Stimulated activated CD4-positive, alpha-beta T cell treated with anti-CD3 and anti-CD28 coated beads, Interleukin-1b, Interleukin-23, amount 100 ng/mL, for 1 hour (primary cell): ENCODE measurements around the gene GRM2.

Experiments used
- DNase-seq, 2 donors: peaks; one replicate each; pipeline ENCODE4 v3.0.0-alpha.2; 2020; ENCODE audit warnings: low read depth in 2 of 2

Gene GRM2

DNA sequence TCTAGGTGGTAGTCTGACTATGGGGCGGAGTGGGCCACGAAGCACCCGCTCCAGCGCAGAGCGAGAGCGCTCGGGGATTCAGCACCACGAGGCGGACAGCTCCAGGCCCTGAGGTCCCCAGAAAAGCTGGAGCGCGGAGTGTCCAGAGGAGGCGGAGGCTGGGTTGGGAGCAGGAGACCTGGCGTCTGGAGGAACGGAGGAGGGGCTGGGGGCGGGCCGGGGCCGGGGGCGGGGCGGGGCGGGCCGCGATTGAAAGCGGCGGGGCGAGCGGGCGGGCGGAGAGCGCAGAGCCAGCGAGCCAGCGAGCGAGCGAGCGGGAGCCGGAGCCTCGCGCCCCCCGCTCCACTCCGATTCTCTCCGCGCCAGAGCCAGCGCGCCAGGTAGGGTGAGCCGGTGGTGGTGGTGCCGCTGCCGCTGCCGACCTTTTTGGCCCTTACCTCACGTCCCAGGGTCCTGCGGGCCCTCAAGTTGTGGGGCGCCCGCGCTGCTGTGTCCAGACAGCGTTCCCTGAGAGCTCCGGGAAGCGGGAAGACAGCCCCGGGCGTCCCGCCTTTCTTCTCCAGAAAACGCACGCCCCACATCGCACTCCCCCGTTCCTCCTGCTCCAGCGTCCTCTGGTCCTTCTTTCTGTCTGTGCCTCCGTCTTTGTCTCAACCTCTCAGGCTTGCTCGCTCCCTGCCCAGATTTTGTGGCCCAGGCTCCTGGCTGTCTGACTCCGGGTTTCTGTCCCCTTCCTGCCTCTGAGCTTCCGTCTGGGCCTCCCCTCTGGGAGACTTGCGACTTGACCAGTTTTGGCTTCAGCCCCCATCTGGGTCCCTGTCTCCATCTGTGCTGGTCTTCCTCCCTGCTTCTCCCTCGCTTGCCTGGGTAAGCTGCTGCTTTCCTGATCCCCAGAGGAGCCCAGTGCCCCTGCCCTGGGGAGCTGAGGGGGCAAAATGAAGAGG lies at the start of gene GRM2:
Gene GRM2, plus strand, starts transcription at position 281 of the 944 bp plus-strand sequence. CDS start 1,916 bp downstream, outside the sequence.
- no peak for DNase-seq

DNA sequence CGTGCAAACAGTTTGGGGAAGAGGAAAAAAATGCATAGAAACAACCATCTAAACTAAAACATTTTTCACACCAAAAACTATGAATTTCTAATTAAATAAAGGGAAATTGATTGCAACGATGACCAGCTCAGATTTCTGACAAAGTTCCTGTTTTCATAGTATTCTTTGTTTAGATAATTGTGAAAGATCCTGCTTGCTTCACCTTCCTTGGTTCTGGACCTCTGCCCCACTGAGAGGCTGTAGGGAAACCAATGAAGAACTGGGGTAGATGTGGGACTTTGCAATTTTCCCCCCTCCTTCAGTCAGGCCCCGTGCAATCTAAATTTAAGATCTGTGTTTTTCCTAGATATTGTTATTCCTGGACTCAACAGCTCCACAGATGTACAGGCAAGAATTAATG lies 49.6 kb upstream of the GRM2 start:
- DNase-seq = no peak

DNA sequence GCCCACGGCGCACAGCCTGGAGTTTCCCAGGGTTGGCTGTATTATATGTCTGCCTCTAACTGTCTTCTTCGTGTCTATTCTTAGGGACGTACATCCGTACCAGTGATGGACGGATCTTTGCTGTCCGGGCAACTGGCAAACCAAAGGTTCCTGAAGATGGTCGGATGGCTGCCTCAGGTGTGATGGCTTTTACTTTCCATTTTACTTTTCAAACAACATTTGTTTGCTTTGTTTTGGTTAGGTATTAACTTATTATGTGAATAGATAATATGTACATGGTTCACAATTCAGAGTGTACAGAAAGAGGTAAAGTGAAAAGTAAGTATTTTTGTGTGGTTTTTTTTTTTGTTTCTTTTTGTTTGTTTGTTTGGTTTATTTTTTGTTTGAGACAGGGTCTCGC lies 46.9 kb upstream of the GRM2 start:
- DNase-seq = no peak

DNA sequence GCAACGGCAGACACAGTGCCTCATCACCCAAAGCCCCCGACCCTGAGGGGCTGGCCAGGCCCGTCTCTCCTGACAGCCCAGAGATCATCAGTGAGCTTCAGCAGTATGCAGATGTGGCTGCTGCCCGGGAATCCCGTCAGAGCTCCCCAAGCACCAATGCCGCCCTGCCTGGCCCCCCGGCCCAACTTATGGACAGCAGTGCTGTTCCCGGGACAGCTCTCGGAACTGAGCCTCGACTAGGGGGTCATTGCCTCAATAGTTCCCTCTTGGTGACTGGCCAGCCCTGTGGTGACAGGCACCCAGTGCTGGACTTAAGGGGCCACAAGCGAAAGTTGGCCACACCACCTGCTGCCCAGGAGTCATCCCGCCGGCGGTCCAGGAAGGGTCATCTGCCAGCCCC lies 44.4 kb upstream of the GRM2 start:
- DNase-seq = no peak

DNA sequence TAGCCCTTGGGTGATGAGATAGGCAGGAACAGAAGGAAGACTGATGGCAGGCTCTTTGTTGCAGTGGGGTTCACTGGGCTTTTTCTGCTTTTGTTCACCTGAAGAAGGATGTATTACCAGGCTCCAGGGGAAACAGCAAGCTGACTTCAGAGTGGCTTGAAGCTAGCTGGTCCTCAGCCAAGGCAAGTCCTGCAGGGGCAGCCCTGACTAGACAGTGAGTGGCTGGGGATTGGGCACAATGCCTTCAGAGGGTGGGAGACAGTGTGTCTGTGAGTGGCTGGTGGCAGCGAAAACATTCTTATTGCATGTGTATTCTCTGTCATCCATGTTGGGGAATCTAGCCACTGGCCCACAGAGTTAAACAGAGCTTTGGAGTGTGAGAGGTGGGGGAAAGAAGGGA lies 38.1 kb upstream of the GRM2 start:
- no peak for DNase-seq

DNA sequence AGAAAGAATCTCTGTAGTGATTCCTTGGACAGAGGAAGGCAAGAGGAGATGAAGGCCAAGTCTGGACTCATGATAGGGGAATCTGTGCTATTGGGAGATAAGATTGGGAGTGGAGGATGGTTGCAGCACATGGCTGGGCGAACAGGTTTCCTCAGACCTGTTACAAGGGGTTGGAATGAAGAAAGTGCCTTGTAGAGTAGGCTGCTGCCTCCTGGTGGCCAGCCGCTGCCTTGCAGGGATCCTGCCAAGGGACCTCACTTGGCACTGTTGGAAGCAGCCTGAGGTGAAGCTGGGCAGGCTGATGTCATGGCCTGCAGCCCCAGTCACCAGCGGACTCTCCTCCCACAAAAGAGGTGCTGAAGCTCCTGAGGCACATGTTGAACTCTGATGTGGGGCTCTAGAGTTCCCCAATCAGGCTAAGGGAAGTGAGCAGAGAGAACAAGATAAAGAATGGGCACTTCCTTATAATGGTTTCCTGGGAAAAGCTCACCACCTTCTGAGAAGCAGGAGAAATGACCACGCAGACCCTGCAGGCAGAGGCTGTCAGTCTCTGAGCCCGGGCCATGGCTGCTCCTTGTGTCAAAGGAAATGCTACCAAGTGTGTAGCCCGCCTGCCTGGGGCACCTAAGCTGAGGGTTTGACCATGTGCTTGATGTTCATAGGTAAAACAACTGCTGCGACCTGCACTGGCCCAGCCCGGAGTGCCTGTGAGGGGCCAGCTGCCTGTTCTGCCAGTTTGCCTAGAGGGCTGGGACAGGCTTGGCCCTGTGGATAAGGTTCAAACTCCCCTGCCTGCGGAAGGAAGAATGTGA lies 37.4 kb upstream of the GRM2 start:
- DNase-seq = peak; percentile 48 to 69

DNA sequence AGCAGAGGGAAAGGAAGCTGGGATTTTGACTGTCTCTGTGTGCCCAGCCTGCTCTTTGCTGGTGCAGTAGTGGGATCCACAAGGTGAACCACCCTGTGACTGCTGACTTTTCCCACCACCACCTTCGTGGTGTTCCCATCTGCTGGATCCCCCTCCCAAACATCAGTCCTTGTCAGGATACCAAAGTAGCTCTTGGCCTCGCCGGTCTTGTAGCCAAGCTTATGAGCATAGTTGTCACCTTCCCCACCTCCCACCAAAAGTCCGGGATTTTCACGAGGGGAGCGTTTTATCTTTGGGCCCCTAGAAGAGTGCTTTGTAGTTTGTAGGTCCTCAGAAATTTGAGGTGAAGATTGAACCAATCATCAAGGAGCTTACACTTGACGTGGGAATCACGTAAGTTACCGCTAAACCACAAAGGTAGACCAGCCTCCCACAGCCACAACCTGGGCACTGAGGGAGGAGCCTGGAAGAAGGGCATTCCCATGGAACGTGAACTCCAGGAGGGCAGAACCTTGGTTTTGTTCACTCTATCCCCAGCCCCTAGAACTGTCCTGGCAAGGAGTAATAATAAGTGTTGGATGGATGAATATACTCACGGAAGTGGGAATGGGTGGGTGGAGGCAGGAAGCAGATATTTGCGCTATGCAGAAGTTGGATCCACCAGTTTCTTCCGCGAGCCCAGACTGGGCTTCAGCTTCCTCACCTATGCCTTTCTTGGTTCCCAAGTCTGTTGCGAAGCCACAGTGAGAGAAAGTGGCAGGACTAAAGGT lies 36.6 kb upstream of the GRM2 start:
- no peak for DNase-seq

DNA sequence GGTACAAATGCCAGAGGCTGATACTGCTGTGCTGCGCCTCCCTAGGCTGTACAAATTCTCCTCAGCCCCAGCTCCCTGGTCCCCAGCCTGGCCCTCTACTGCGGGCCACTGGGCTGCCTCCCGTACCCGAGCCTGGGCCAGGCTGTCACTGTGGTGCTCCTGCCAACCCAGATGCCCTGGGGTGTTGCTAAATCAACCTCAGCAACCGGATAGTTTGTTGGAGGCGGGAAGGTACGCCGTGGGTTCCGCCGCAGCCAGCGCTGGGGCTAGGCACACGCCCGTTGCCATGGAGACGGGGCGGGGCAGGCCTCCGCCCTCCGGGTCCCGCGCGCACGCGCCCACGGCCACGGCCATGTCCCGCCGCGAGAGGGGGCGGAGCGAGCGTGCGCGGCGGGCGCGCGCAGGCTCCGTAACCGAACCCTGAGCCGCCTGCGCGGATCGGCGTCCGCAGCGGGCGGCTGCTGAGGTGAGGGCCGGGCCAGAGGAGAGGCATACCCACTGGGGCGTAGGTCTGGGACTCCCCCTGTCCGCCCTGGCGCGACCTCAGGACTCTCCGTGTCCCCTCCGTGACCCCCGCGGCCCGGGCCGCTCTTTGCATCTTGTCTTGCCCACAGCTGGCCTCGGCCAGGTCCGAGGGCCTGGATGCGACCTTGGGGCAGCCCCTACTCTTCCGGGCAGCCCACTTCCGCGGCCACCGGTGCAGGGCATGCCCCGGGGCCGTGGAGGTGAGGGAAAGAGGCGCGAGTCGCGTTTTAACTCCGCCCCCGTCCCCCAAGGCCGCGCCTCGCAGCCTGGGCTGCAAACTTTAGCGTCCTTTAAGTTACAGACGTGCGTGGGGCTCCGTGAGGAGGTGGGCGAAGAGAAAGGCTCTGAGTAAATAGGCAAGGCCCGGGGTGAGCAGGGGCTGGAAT lies 35.8 kb upstream of the GRM2 start, which contains the start of gene TEX264:
Gene TEX264, plus strand, starts transcription at position 430 of the 911 bp plus-strand sequence. CDS start 3,053 bp downstream, outside the sequence.
- peak; percentile 78 to 90 for DNase-seq

DNA sequence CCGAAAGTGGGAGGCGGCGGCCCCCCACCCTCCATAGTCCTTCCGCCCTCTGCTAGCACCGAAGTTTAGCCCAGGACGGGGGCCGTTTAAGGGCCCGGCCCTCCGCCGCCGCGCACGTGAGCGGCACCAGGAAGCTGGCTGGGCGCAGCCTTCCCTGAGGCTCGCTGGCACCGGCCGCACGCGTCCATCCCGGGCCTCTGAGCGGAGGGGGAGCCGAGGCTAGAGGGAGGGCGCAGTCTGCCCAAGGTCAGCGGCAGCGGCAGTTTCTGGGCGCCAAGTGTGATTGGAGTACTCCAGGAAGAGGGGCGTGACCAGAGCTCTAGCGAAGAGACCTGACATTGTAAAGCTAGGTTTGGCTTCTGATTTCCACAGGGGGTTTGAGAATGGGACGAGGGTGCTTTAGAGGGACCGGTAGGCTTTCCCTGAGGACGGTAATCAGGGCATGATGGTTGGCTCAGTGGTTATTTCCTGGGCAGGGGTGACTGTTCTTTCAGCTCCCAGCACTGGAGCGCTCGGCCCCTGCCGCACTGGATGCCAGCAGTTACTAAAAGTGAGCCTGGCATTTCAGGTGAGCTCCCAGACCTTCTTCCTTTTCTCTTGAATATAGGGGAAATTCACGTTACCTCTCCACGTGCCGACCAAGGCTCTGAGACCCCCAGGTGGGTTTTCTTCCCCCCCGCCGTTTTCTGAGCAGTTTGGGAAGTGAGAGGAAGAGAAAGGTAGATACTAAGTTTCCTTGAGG lies 35.0 kb upstream of the GRM2 start:
- no peak for DNase-seq

DNA sequence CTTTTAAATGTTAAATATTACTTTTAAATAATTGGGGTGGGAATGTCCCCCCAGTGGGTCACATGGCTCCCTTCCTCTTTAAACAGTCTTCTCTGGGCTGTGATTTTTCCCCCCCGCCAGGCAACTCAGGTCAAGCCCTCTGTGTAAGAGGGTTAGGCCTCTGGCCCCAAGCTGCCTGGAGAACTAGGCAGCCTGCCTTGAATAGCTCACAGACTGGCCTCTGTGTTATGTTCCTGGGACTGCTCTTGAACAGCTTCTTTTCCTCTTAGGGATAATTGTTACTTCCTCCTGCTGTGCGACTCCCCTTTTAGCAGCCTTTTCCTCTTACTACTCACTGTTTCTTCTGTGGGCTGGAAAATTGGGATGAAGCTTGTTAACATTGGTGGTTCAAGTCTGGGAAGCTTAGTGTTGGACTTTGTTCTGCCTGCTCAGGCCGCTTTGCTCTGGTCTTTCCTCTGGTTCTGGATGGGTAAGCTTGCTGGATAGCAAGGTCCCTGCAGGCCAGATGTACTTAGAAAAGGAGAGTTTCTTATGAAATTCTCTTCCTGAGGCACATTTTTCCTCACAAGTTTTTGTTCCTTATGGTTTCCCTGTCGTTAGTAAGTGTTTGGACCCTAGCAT lies 33.6 kb upstream of the GRM2 start:
- DNase-seq = no peak

DNA sequence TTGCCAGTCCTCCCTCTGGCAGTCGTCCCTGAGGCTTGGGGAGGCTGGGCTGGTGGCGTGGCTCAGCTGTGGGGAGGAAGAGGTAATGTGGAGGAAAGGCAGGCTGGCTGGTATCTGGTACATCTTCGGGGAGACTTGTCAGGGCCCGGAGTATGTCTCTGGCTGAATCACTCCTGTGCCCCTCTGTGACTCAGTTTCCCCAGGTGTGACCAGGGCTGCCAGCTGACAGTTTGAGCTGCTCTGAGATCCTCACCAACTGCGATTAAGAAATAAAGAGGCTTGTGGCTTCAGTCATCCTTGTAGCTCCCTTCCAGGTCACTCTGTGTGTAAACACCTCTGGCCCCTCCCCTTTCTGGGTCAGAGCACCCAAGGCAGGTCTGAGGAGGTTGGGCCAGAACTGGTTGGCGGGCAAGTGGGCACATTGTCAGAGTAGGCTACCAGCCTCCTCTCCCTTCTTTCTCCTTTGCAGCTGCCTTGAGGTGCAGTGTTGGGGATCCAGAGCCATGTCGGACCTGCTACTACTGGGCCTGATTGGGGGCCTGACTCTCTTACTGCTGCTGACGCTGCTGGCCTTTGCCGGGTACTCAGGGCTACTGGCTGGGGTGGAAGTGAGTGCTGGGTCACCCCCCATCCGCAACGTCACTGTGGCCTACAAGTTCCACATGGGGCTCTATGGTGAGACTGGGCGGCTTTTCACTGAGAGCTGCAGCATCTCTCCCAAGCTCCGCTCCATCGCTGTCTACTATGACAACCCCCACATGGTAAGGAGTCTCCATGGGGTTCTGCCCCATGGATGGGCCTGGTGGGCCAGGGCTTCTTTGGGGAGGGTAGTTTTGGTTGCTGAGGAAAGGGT lies 32.8 kb upstream of the GRM2 start:
- no peak for DNase-seq

DNA sequence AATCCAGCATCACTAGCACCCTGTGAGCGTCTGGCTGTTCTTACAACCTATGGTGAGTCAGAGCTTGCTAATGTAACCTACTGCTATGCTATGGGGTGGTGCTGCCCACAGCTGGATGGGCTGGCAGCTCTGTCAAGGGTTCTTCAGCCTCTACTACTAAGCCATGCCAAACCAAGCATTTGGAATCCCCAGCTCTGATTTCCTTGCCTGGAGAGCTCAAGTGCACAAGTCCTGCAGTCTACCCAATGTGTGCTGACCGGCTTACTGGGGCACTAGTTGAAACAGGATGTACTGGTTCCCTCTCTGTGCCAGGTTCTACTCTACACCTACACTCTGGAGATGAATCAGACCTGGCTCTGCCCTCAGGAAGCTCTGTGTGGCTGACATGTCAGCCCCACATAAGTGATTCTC lies 31.7 kb upstream of the GRM2 start:
- no peak for DNase-seq

DNA sequence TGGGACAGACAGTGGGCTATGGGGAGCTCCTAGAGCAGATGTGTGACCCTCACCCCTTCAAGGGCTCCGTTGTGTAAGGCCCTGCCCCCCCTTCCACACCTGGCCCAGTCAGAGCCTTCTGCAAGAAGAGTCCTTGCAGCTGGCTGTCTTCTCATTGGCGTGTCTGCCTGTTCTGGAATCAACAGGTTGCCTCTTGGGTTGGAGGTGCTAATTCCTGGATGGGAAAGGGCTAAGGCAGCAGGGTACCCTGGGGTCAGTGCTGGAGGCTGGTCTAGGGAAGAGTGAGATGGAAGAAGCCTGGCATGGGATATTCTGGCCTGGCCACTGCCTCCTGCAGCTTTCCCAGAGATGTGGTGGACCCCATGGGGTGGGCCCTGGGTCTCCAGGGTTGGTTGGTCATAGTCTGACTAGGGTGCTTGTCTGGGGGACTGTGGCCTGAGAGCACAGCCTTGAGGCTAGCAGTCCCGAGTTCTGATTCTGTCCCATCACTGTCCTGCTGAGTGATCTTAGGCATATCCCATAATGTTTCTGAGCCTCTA lies 30.7 kb upstream of the GRM2 start:
- DNase-seq = no peak

DNA sequence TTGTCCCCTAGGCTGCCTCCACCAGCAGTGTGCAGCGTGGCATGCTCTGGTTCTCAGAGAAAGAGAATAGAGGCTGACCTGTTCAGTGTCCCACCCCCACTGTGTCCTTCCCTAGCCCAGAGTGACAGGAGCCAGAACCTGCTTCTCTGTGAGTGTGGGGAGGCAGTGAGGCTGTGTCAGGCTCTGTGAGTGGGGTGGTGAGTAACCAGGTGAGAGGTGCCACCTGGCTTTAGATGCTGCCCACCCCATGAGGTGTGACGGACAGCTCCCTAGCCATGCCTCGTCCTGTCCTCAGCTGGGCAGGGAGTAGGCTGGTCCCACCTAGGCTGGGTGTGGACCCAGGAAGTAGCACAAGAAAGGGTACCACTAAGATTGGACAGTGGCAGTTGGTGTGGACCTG lies 29.5 kb upstream of the GRM2 start:
- DNase-seq = no peak

DNA sequence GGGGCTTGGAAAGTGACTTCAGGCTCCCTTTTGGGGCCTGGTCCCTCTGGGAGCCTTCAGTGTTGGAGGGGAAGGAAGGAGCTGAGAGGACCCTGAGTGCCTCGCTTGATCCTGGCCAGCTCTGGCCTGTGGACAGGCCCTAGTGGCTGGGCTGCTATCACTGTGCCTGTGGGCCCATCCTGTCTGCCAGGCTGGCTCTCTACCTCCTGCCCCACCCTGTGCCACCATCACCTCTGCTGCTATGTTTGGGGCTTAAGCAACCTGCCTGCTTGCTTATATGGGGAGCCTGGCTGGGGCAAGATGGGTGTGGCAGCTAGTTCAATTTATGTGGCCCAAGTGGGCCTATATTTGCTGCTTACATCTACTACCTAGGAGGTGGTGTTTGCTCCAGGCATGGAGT lies 28.7 kb upstream of the GRM2 start:
- DNase-seq = no peak

DNA sequence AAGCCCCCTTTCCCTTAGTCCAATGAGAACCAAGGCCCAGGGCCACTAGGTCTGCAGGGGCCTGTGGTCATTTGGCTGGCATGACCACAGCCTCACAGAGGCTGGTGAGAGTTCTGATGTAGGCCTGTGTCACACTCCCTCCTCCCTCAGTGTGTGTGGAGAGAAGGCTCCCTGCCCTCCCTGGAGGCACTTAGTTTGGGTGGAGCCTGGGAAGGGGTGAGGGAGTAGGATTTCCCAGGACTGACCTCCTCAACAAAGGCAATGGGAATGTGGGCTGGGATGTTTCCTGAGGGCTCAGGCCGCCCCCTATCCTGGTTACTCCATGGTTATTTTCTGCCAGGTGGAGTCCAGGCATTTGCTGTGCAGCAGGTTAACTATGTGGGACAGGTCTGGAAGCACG lies 28.2 kb upstream of the GRM2 start:
- DNase-seq = no peak

DNA sequence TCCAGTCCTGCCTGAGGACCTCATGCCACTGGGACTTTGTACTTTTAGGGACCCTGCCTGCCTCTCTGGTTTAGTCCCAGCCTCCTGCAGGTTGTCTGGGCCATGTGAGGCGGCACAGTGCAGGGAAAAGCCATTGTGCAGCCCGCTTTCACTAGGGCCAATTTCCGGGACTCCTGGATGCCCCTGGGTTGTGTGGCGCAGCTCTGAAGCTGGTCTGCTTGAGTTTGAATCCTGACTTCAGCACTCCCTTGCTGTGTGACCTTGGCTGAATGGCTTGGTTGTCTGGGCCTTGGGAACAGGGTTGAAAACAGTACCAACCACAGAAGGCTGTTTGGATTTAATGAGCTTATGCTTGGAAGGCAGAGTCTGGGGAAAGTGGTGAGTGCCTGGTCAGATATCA lies 27.6 kb upstream of the GRM2 start:
- DNase-seq = no peak

DNA sequence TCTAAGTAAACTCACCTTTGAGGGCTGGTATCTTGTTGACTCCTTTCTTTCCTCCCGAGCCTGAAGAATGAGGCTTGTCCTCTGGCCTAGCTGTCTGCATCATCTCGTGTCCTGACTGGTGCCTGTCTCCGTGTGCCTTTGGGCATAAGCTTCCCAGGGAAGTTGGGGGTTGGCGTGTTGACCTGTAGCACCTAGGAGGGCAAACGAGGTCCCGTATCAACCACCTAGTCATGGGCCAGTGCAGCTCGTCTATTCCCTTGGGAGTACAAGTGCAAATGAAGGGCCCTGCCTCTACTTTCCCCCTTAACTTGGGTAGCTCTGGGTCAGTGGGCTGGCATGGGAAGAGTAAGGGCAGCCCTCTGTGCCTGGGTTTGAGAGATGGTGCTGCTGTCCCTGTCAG lies 27.1 kb upstream of the GRM2 start:
- DNase-seq = no peak
